Measurements from ENCODE around the gene USP51. TPM values are rescaled to one million over a fixed set of nuclear protein-coding genes. Genes with fewer than 3 reads are reported as not detected.
"Not testable (repeated sequence)": the region's sequence is repeated elsewhere in the genome, so short reads cannot be mapped to it uniquely, and the experiment has no call there.

Gene USP51
- total and polyA plus RNA-seq, 12 donors = 0.25 to 4.9 (median 2.1) TPM

- WGBS, 2 donors = no CpG with 5 or more reads among the region's 4 CpGs
- not testable (repeated sequence) for H3K4me3 ChIP-seq, H3K4me1 ChIP-seq, H3K27me3 ChIP-seq, H3K27ac ChIP-seq, DNase-seq, H3K9me3 ChIP-seq, H3K36me3 ChIP-seq
- peak in 2 of 8 donors; percentile 23 to 37 for ATAC-seq
- intact Hi-C loops (cut with DNase I) = loop anchor here in 1 of 10 donors (10.0 kb wide), 2 partner anchors 255 to 295 kb away; partner anchors contain the start of gene RRAGB
Measured at GRCh38 chrX:55459926-55460325, 29.7 kb downstream of the USP51 start.

GRCh38 chrX:55459426-55459825, 30.2 kb downstream of the USP51 start:
- H3K27ac ChIP-seq, DNase-seq, H3K36me3 ChIP-seq, H3K27me3 ChIP-seq, H3K9me3 ChIP-seq, H3K4me3 ChIP-seq, ATAC-seq, H3K4me1 ChIP-seq: not testable (repeated sequence)
- no CpG with 5 or more reads among the region's 5 CpGs for WGBS, 2 donors
- intact Hi-C loops (cut with DNase I) = loop anchor here in 1 of 10 donors (10.0 kb wide), 2 partner anchors 255 to 295 kb away; partner anchors contain the start of gene RRAGB

GRCh38 chrX:55455708-55456107, 33.9 kb downstream of the USP51 start:
- H3K4me3 ChIP-seq, H3K36me3 ChIP-seq, H3K9me3 ChIP-seq, H3K4me1 ChIP-seq, DNase-seq, H3K27ac ChIP-seq, H3K27me3 ChIP-seq, ATAC-seq: not testable (repeated sequence)
- intact Hi-C loops (cut with DNase I) = loop anchor here in 1 of 10 donors (10.0 kb wide), 2 partner anchors 259 to 291 kb away; partner anchors contain the start of gene RRAGB
- WGBS, 2 donors = no CpG with 5 or more reads among the region's 6 CpGs

- intact Hi-C loops (cut with DNase I) = loop anchor here in 1 of 10 donors (10.0 kb wide), 2 partner anchors 262 to 288 kb away; partner anchors contain the start of gene RRAGB
- no peaks in the 10 kb centered on the region for H3K36me3 ChIP-seq
- H3K27ac ChIP-seq = peak overlapping the region in 9 of 10 donors; percentile 78 to 89 (median 87)
- peaks cover 0 to 7% (median 0%) of the 10 kb centered on the region in 9 donors for H3K4me1 ChIP-seq
- TF ChIP-seq CTCF (IDR thresholded peaks at IDR 0.05) = no peak
- DNase-seq = no peak
- 1% methylated on average over 9 of the region's 9 CpGs for WGBS, 2 donors
- no peaks in the 10 kb centered on the region for H3K9me3 ChIP-seq
- no peaks in the 10 kb centered on the region for H3K27me3 ChIP-seq
- ATAC-seq = peak in 3 of 8 donors; percentile 6 to 20 (median 9)
- peak overlapping the region; percentile 64 to 86 (median 73) for H3K4me3 ChIP-seq
Measured at GRCh38 chrX:55452833-55453124, 36.9 kb downstream of the USP51 start.

GRCh38 chrX:55451990-55452832, 37.4 kb downstream of the USP51 start, which contains the start of gene MAGEH1:
TSS of gene MAGEH1 (plus strand) at chrX:55452127. CDS start at chrX:55452375, 248 bp downstream.
- no peak for TF ChIP-seq CTCF (IDR thresholded peaks at IDR 0.05)

More at GRCh38 chrX:55451990-55452832, 37.4 kb downstream of the USP51 start, which contains the start of gene MAGEH1:
- Histone ChIP-seq H3K27ac (peak within 1 kb of the TSS; percentile 58 to 89 (median 84)), H3K9me3 (no peaks in the 10 kb centered on the region), H3K4me1 (peaks cover 0 to 7% (median 0%) of the 10 kb centered on the region in 9 donors), H3K4me3 (peak within 1 kb of the TSS; percentile 64 to 86 (median 73)), H3K27me3 (no peaks in the 10 kb centered on the region), H3K36me3 (no peaks in the 10 kb centered on the region)
- intact Hi-C loops (cut with DNase I) = loop anchor here in 1 of 10 donors (10.0 kb wide), 2 partner anchors 263 to 287 kb away; partner anchors contain the start of gene RRAGB
- peak; percentile 80 to 87 for DNase-seq
- ATAC-seq = peak; percentile 98 to 99 (median 99)
- WGBS, 2 donors = 0 to 1% methylated on average over 42 to 43 of the region's 43 CpGs
